Mesenchymal stem cell (in vitro differentiated cells and primary cell): Measurements from ENCODE around the gene PER3.
A peak's percentile ranks its signal among the peaks of the same experiment; 100 is the strongest.

Source experiments
- DNase-seq: peaks from one replicate; pipeline ENCODE4 v3.0.0-alpha.2; 2013
- H2AFZ ChIP-seq: one replicate; pipeline ENCODE4 v1.6.1; 2013; ENCODE audit warnings: low read depth, mild to moderate bottlenecking, control low read depth, inconsistent platforms, low read length, moderate library complexity
- H2AK5ac ChIP-seq: 2 replicates; pipeline ENCODE4 v1.6.1; 2013; ENCODE audit warnings: low read length, moderate library complexity, mild to moderate bottlenecking, inconsistent platforms; ENCODE audit not compliant: severe bottlenecking
- H2BK120ac ChIP-seq: one replicate; pipeline ENCODE4 v1.6.1; 2013; ENCODE audit warnings: low read depth, mild to moderate bottlenecking, inconsistent platforms, low read length, moderate library complexity
- H2BK12ac ChIP-seq, 2 experiments: one replicate each; pipeline ENCODE4 v1.6.1; 2013; ENCODE audit warnings: inconsistent platforms in 2 of 2, low read length in 2 of 2, mild to moderate bottlenecking in 2 of 2, moderate library complexity in 2 of 2, control low read depth in 1 of 2
- H2BK15ac ChIP-seq: one replicate; pipeline ENCODE4 v1.6.1; 2013; ENCODE audit warnings: mild to moderate bottlenecking, low read depth, inconsistent platforms; ENCODE audit not compliant: poor library complexity, severe bottlenecking
- H2BK5ac ChIP-seq: 2 replicates; pipeline ENCODE4 v1.6.1; 2013; ENCODE audit warnings: low read depth, mild to moderate bottlenecking, low read length, control low read depth, inconsistent platforms; ENCODE audit not compliant: poor library complexity, severe bottlenecking
- H3K14ac ChIP-seq, 2 experiments: one replicate each; pipeline ENCODE4 v1.6.1; 2013; ENCODE audit warnings: inconsistent platforms in 2 of 2, low read length in 2 of 2, control low read depth in 1 of 2, mild to moderate bottlenecking in 1 of 2, moderate library complexity in 1 of 2
- H3K18ac ChIP-seq, 2 experiments: one replicate each; pipeline ENCODE4 v1.6.1; 2013; ENCODE audit warnings: inconsistent platforms in 2 of 2, low read length in 2 of 2, control low read depth in 1 of 2, low read depth in 1 of 2, mild to moderate bottlenecking in 1 of 2
- H3K23ac ChIP-seq, 2 experiments: one replicate each; pipeline ENCODE4 v1.6.1; 2013; ENCODE audit warnings: inconsistent platforms in 2 of 2, low read length in 2 of 2, mild to moderate bottlenecking in 2 of 2, moderate library complexity in 2 of 2, control low read depth in 1 of 2
- H3K27ac ChIP-seq: 2 replicates; pipeline ENCODE4 v1.5.1; 2013; ENCODE audit warnings: mild to moderate bottlenecking, moderate library complexity, low read length, control low read depth, inconsistent platforms; ENCODE audit not compliant: poor library complexity, severe bottlenecking
- H3K27me3 ChIP-seq, 2 experiments: 2 replicates each; pipeline versions ENCODE4 v1.6.1 to v1.7.0; 2013; ENCODE audit warnings: low read length in 2 of 2, mild to moderate bottlenecking in 2 of 2, moderate library complexity in 2 of 2, control low read depth in 1 of 2, inconsistent platforms in 1 of 2; ENCODE audit not compliant: control insufficient read depth in 1 of 2, insufficient read depth in 1 of 2
- H3K36me3 ChIP-seq, 2 experiments: 2 replicates each; pipeline versions ENCODE4 v1.6.1 to v1.7.0; 2013; ENCODE audit warnings: low read length in 2 of 2, control low read depth in 1 of 2, inconsistent platforms in 1 of 2, low read depth in 1 of 2, mild to moderate bottlenecking in 1 of 2; ENCODE audit not compliant: insufficient read depth in 2 of 2, control insufficient read depth in 1 of 2
- H3K4ac ChIP-seq, 2 experiments: one replicate each; pipeline ENCODE4 v1.6.1; 2013; ENCODE audit warnings: inconsistent platforms in 2 of 2, low read length in 2 of 2, mild to moderate bottlenecking in 2 of 2, moderate library complexity in 2 of 2, control low read depth in 1 of 2, low read depth in 1 of 2
- H3K4me1 ChIP-seq: 2 replicates; pipeline ENCODE4 v1.6.1; 2013; ENCODE audit warnings: low read depth, low read length, control low read depth; ENCODE audit not compliant: control insufficient read depth, insufficient read depth
- H3K4me2 ChIP-seq: 2 replicates; pipeline ENCODE4 v1.6.1; 2013; ENCODE audit warnings: low read length, mild to moderate bottlenecking, inconsistent platforms; ENCODE audit not compliant: poor library complexity, severe bottlenecking
- H3K4me3 ChIP-seq, 2 experiments: 2 replicates each; pipeline versions ENCODE4 v1.5.1 to v1.7.0; 2013; ENCODE audit warnings: low read length in 2 of 2, mild to moderate bottlenecking in 2 of 2, control low read depth in 1 of 2, low read depth in 1 of 2; ENCODE audit not compliant: insufficient read depth in 1 of 2
- H3K79me1 ChIP-seq: replicated peaks from 2 replicates; pipeline ENCODE4 v1.6.1; 2013; ENCODE audit warnings: mild to moderate bottlenecking, control low read depth, low read length, inconsistent platforms; ENCODE audit not compliant: poor library complexity, severe bottlenecking
- H3K9ac ChIP-seq: 2 replicates; pipeline ENCODE4 v1.7.0; 2013; ENCODE audit warnings: mild to moderate bottlenecking, low read length, moderate library complexity
- H3K9me3 ChIP-seq: 2 replicates; pipeline ENCODE4 v1.7.0; 2013; ENCODE audit warnings: mild to moderate bottlenecking, low read length; ENCODE audit not compliant: control insufficient read depth
- H4K8ac ChIP-seq: one replicate; pipeline ENCODE4 v1.6.1; 2013; ENCODE audit warnings: inconsistent platforms, mild to moderate bottlenecking, low read length, moderate library complexity
- H4K91ac ChIP-seq: one replicate; pipeline ENCODE4 v1.6.1; 2013; ENCODE audit warnings: mild to moderate bottlenecking, low read length, inconsistent platforms
- WGBS: methylation state at CpG from one replicate; pipeline ENCODE4 v1.1.7; 2013; ENCODE audit warnings: mixed read lengths; 5-methylcytosine and 5-hydroxymethylcytosine counted together

The PER3 gene

GRCh38 chr1:7781923-7782495, 2.1 kb upstream of the PER3 start:
- Histone ChIP-seq H2AFZ (no peak overlapping the region), H3K14ac (no peak overlapping the region), H2AK5ac (no peak overlapping the region), H3K27me3 (no peaks in the 10 kb centered on the region), H3K9me3 (no peaks in the 10 kb centered on the region), H3K4me3 (no peak overlapping the region), H2BK15ac (no peak overlapping the region), H3K18ac (no peak overlapping the region), H3K79me1 (peaks cover 7% of the 10 kb centered on the region), H3K23ac (no peak overlapping the region), H3K4ac (no peak overlapping the region), H4K91ac (no peak overlapping the region), H2BK5ac (no peak overlapping the region), H3K4me1 (peaks cover 10% of the 10 kb centered on the region), H2BK12ac (no peak overlapping the region), H2BK120ac (no peak overlapping the region), H3K27ac (no peak overlapping the region), H3K9ac (no peak overlapping the region), H3K4me2 (no peak overlapping the region), H4K8ac (no peak overlapping the region), H3K36me3 (peaks cover 21 to 64% of the 10 kb centered on the region in 2 experiments)
- WGBS, result 97% methylated on average over 15 of the region's 16 CpGs
- no peak for DNase-seq

GRCh38 chr1:7783178-7783711, 846 bp upstream of the PER3 start:
- 31% methylated on average over 7 of the region's 34 CpGs for WGBS
- no peak overlapping the region for H3K23ac ChIP-seq
- peak; percentile 67 for DNase-seq
- H2AFZ ChIP-seq, result no peak overlapping the region
- no peak overlapping the region for H2BK12ac ChIP-seq
- H3K4me3 ChIP-seq, result peak overlapping the region; percentile 67 to 75
- peaks cover 11 to 64% of the 10 kb centered on the region in 2 experiments for H3K36me3 ChIP-seq
- H3K27ac ChIP-seq, result no peak overlapping the region
- peaks cover 1% of the 10 kb centered on the region for H3K79me1 ChIP-seq
- peak overlapping the region; percentile 81 for H3K4me2 ChIP-seq
- no peak overlapping the region for H3K4ac ChIP-seq
- peaks cover 10% of the 10 kb centered on the region for H3K4me1 ChIP-seq
- no peak overlapping the region for H2BK5ac ChIP-seq
- peak overlapping the region; percentile 83 for H3K9ac ChIP-seq
- H4K8ac ChIP-seq, result no peak overlapping the region
- H3K14ac ChIP-seq, result no peak overlapping the region
- peak overlapping the region in 1 of 2 experiments; percentile 13 for H3K18ac ChIP-seq
- no peak overlapping the region for H2AK5ac ChIP-seq
- H2BK15ac ChIP-seq, result peak overlapping the region; percentile 74
- H4K91ac ChIP-seq, result no peak overlapping the region
- H2BK120ac ChIP-seq, result no peak overlapping the region
- no peaks in the 10 kb centered on the region for H3K27me3 ChIP-seq
- no peaks in the 10 kb centered on the region for H3K9me3 ChIP-seq

GRCh38 chr1:7784492-7785071, 491 bp downstream of the PER3 start:
- H3K79me1 ChIP-seq, result peaks cover 1% of the 10 kb centered on the region
- 49% methylated on average over 52 of the region's 52 CpGs for WGBS

GRCh38 chr1:7785108-7785507, 1.0 kb downstream of the PER3 start:
- WGBS, result 88% methylated on average over 7 of the region's 7 CpGs
- no peak overlapping the region for H3K4ac ChIP-seq
- peaks cover 1% of the 10 kb centered on the region for H3K79me1 ChIP-seq
- H3K9me3 ChIP-seq, result peaks cover 5% of the 10 kb centered on the region
- no peak overlapping the region for H2BK5ac ChIP-seq
- no peak overlapping the region for H2AK5ac ChIP-seq
- no peak overlapping the region for H3K14ac ChIP-seq
- H4K8ac ChIP-seq, result no peak overlapping the region
- H3K27ac ChIP-seq, result no peak overlapping the region
- H3K18ac ChIP-seq, result no peak overlapping the region
- peaks cover 11 to 67% of the 10 kb centered on the region in 2 experiments for H3K36me3 ChIP-seq
- H2BK12ac ChIP-seq, result no peak overlapping the region
- no peak overlapping the region for H4K91ac ChIP-seq
- DNase-seq, result no peak
- H3K23ac ChIP-seq, result no peak overlapping the region
- H2AFZ ChIP-seq, result no peak overlapping the region
- no peak overlapping the region for H2BK120ac ChIP-seq
- no peaks in the 10 kb centered on the region for H3K27me3 ChIP-seq
- no peak overlapping the region for H2BK15ac ChIP-seq
- H3K9ac ChIP-seq, result peak overlapping the region; percentile 89
- H3K4me3 ChIP-seq, result peak overlapping the region in 1 of 2 experiments; percentile 81
- H3K4me1 ChIP-seq, result peaks cover 10% of the 10 kb centered on the region
- H3K4me2 ChIP-seq, result no peak overlapping the region

More at GRCh38 chr1:7784492-7785071, 491 bp downstream of the PER3 start:
- H3K14ac ChIP-seq, result no peak overlapping the region
- H4K8ac ChIP-seq, result no peak overlapping the region
- H3K27me3 ChIP-seq, result no peaks in the 10 kb centered on the region
- peak overlapping the region; percentile 27 for H4K91ac ChIP-seq
- peak overlapping the region; percentile 71 for H3K4me2 ChIP-seq
- H2AK5ac ChIP-seq, result no peak overlapping the region
- H2BK5ac ChIP-seq, result no peak overlapping the region
- no peak overlapping the region for H3K4ac ChIP-seq
- peak overlapping the region; percentile 92 for H2BK120ac ChIP-seq
- H2BK12ac ChIP-seq, result peak overlapping the region in 1 of 2 experiments; percentile 67
- H2AFZ ChIP-seq, result peak overlapping the region; percentile 43
- no peaks in the 10 kb centered on the region for H3K9me3 ChIP-seq
- H3K4me1 ChIP-seq, result peaks cover 10% of the 10 kb centered on the region
- peak overlapping the region; percentile 21 to 50 for H3K18ac ChIP-seq
- H3K9ac ChIP-seq, result peak overlapping the region; percentile 89
- H3K23ac ChIP-seq, result no peak overlapping the region
- peaks cover 11 to 67% of the 10 kb centered on the region in 2 experiments for H3K36me3 ChIP-seq
- H3K27ac ChIP-seq, result no peak overlapping the region
- peak; percentile 6 for DNase-seq
- peak overlapping the region; percentile 60 to 81 for H3K4me3 ChIP-seq
- peak overlapping the region; percentile 90 for H2BK15ac ChIP-seq
